ENCODE results near the gene PREB. TPM values are rescaled to one million over a fixed set of nuclear protein-coding genes. Genes with fewer than 3 reads are reported as not detected.
"Not testable (repeated sequence)": the region's sequence is repeated elsewhere in the genome, so short reads cannot be mapped to it uniquely, and the experiment has no call there.

PREB gene
- total and polyA plus RNA-seq, 4 donors = 25.8 to 66.8 (median 43.5) TPM

GRCh38 chr2:27179344-27180000 is 45.0 kb upstream of the PREB start:
- ATAC-seq (ENCODE audit: insufficient read depth, low FRiP score) = no peak

GRCh38 chr2:27178469-27178868 is 44.0 kb upstream of the PREB start:
- Histone ChIP-seq H3K9ac (ENCODE audit: insufficient read depth in 1 of 2, low read length in 2 of 2) (no peak overlapping the region), H3K4me1 (ENCODE audit: control insufficient read depth in 5 of 5, insufficient read depth in 5 of 5, low read length in 5 of 5) (no peaks in the 10 kb centered on the region), H3K27ac (ENCODE audit: low read depth in 1 of 2, low read length in 1 of 2) (no peak overlapping the region), H3K27me3 (ENCODE audit: control insufficient read depth in 3 of 3, insufficient read depth in 3 of 3, low read length in 2 of 3) (peaks cover 0 to 15% (median 4%) of the 10 kb centered on the region in 3 donors), H3K9me3 (ENCODE audit: control insufficient read depth in 4 of 4, insufficient read depth in 3 of 4, low read length in 3 of 4) (no peaks in the 10 kb centered on the region), H3K36me3 (ENCODE audit: control insufficient read depth in 4 of 4, insufficient read depth in 4 of 4, low read length in 4 of 4) (no peaks in the 10 kb centered on the region), H3K4me3 (no peak overlapping the region)
- ATAC-seq (ENCODE audit: insufficient read depth, low FRiP score) (no peak), DNase-seq (no peak)
- TF ChIP-seq CTCF (IDR thresholded peaks at IDR 0.05; ENCODE audit: control extremely low read depth, extremely low read depth) = no peak
- WGBS, 2 donors = 89 to 95% methylated on average over 3 of the region's 3 CpGs

More at GRCh38 chr2:27179344-27180000, 45.0 kb upstream of the PREB start:
- no peak overlapping the region for H3K27ac ChIP-seq (ENCODE audit: low read depth in 1 of 2, low read length in 1 of 2)
- no peaks in the 10 kb centered on the region for H3K36me3 ChIP-seq (ENCODE audit: control insufficient read depth in 4 of 4, insufficient read depth in 4 of 4, low read length in 4 of 4)
- no peak overlapping the region for H3K9ac ChIP-seq (ENCODE audit: insufficient read depth in 1 of 2, low read length in 2 of 2)
- H3K4me1 ChIP-seq (ENCODE audit: control insufficient read depth in 5 of 5, insufficient read depth in 5 of 5, low read length in 5 of 5) = peaks cover 0 to 3% (median 0%) of the 10 kb centered on the region in 5 donors
- H3K27me3 ChIP-seq (ENCODE audit: control insufficient read depth in 3 of 3, insufficient read depth in 3 of 3, low read length in 2 of 3) = peaks cover 0 to 7% (median 4%) of the 10 kb centered on the region in 3 donors
- WGBS, 2 donors = 61 to 71% methylated on average over 3 of the region's 3 CpGs
- no peaks in the 10 kb centered on the region for H3K9me3 ChIP-seq (ENCODE audit: control insufficient read depth in 4 of 4, insufficient read depth in 3 of 4, low read length in 3 of 4)
- no peak for DNase-seq
- TF ChIP-seq CTCF (IDR thresholded peaks at IDR 0.05; ENCODE audit: control extremely low read depth, extremely low read depth) = no peak
- no peak overlapping the region for H3K4me3 ChIP-seq

GRCh38 chr2:27177441-27178351 is 43.3 kb upstream of the PREB start:
- Histone ChIP-seq H3K36me3 (ENCODE audit: control insufficient read depth in 4 of 4, insufficient read depth in 4 of 4, low read length in 4 of 4) (no peaks in the 10 kb centered on the region), H3K9me3 (ENCODE audit: control insufficient read depth in 4 of 4, insufficient read depth in 3 of 4, low read length in 3 of 4) (no peaks in the 10 kb centered on the region), H3K4me3 (no peak overlapping the region), H3K27ac (ENCODE audit: low read depth in 1 of 2, low read length in 1 of 2) (no peak overlapping the region), H3K27me3 (ENCODE audit: control insufficient read depth in 3 of 3, insufficient read depth in 3 of 3, low read length in 2 of 3) (peaks cover 0 to 19% (median 4%) of the 10 kb centered on the region in 3 donors), H3K9ac (ENCODE audit: insufficient read depth in 1 of 2, low read length in 2 of 2) (no peak overlapping the region), H3K4me1 (ENCODE audit: control insufficient read depth in 5 of 5, insufficient read depth in 5 of 5, low read length in 5 of 5) (no peaks in the 10 kb centered on the region)
- no peak for DNase-seq
- ATAC-seq (ENCODE audit: insufficient read depth, low FRiP score) = no peak
- TF ChIP-seq CTCF (IDR thresholded peaks at IDR 0.05; ENCODE audit: control extremely low read depth, extremely low read depth) = no peak
- 76 to 83% methylated on average over 15 of the region's 15 CpGs for WGBS, 2 donors

GRCh38 chr2:27175781-27176180 is 41.3 kb upstream of the PREB start:
- H3K4me3 ChIP-seq; DNase-seq; H3K27ac ChIP-seq (ENCODE audit: low read depth in 1 of 2, low read length in 1 of 2); H3K9me3 ChIP-seq (ENCODE audit: control insufficient read depth in 4 of 4, insufficient read depth in 3 of 4, low read length in 3 of 4); H3K4me1 ChIP-seq (ENCODE audit: control insufficient read depth in 5 of 5, insufficient read depth in 5 of 5, low read length in 5 of 5); H3K36me3 ChIP-seq (ENCODE audit: control insufficient read depth in 4 of 4, insufficient read depth in 4 of 4, low read length in 4 of 4); H3K9ac ChIP-seq (ENCODE audit: insufficient read depth in 1 of 2, low read length in 2 of 2); ATAC-seq (ENCODE audit: insufficient read depth, low FRiP score): not testable (repeated sequence)
- peaks cover 0 to 25% (median 6%) of the 10 kb centered on the region in 3 donors for H3K27me3 ChIP-seq (ENCODE audit: control insufficient read depth in 3 of 3, insufficient read depth in 3 of 3, low read length in 2 of 3)
- 87 to 91% methylated on average over 4 of the region's 4 CpGs for WGBS, 2 donors

Measured in lung (tissue), 12 donors.